PFSK-1 (cell line): ENCODE data around the gene NAALADL2.

ENCODE experiments used
- FOXP2 ChIP-seq: optimal IDR thresholded peaks from 2 replicates; pipeline ENCODE3; 2011; ENCODE audit warnings: borderline replicate concordance, control low read depth, inconsistent platforms; ENCODE audit not compliant: insufficient read depth; ENCODE audit errors: extremely low read length, extremely low read depth
- POLR2AphosphoS5 ChIP-seq: IDR thresholded peaks from 2 replicates; pipeline ENCODE4 v1.6.1; 2012; ENCODE audit warnings: low read depth, mild to moderate bottlenecking, control low read depth, low read length, moderate library complexity
- SIN3A ChIP-seq: IDR thresholded peaks from 2 replicates; pipeline ENCODE4 v1.6.1; 2012; ENCODE audit warnings: mild to moderate bottlenecking, low read length, moderate library complexity, borderline replicate concordance; ENCODE audit not compliant: insufficient read depth
- TAF1 ChIP-seq: IDR thresholded peaks from 2 replicates; pipeline ENCODE4 v1.6.1; 2012; ENCODE audit warnings: low read length, control low read depth, borderline replicate concordance; ENCODE audit not compliant: insufficient read depth
- TF ChIP-seq, protein P1 (sequence below), 2 experiments: IDR thresholded peaks; 2 replicates each; pipeline versions ENCODE4 v1.6.1 to v1.8.0; 2011 to 2012; ENCODE audit warnings: low read depth in 2 of 2, low read length in 2 of 2, control low read depth in 1 of 2, inconsistent platforms in 1 of 2, mild to moderate bottlenecking in 1 of 2, moderate library complexity in 1 of 2; ENCODE audit not compliant: insufficient read depth in 1 of 2

The NAALADL2 gene

GRCh38 chr3:175619369-175619768 is 760.2 kb downstream of the NAALADL2 start:
- TF ChIP-seq SIN3A: no peak
- no peak for TF ChIP-seq FOXP2
- TF ChIP-seq, protein P1, sequence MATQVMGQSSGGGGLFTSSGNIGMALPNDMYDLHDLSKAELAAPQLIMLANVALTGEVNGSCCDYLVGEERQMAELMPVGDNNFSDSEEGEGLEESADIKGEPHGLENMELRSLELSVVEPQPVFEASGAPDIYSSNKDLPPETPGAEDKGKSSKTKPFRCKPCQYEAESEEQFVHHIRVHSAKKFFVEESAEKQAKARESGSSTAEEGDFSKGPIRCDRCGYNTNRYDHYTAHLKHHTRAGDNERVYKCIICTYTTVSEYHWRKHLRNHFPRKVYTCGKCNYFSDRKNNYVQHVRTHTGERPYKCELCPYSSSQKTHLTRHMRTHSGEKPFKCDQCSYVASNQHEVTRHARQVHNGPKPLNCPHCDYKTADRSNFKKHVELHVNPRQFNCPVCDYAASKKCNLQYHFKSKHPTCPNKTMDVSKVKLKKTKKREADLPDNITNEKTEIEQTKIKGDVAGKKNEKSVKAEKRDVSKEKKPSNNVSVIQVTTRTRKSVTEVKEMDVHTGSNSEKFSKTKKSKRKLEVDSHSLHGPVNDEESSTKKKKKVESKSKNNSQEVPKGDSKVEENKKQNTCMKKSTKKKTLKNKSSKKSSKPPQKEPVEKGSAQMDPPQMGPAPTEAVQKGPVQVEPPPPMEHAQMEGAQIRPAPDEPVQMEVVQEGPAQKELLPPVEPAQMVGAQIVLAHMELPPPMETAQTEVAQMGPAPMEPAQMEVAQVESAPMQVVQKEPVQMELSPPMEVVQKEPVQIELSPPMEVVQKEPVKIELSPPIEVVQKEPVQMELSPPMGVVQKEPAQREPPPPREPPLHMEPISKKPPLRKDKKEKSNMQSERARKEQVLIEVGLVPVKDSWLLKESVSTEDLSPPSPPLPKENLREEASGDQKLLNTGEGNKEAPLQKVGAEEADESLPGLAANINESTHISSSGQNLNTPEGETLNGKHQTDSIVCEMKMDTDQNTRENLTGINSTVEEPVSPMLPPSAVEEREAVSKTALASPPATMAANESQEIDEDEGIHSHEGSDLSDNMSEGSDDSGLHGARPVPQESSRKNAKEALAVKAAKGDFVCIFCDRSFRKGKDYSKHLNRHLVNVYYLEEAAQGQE (IDR thresholded peaks at IDR 0.05; ENCODE audit: insufficient read depth in 1 of 2, low read depth in 2 of 2, low read length in 2 of 2): no peak
- TF ChIP-seq POLR2AphosphoS5: no peak
- no peak for TF ChIP-seq TAF1

DNA sequence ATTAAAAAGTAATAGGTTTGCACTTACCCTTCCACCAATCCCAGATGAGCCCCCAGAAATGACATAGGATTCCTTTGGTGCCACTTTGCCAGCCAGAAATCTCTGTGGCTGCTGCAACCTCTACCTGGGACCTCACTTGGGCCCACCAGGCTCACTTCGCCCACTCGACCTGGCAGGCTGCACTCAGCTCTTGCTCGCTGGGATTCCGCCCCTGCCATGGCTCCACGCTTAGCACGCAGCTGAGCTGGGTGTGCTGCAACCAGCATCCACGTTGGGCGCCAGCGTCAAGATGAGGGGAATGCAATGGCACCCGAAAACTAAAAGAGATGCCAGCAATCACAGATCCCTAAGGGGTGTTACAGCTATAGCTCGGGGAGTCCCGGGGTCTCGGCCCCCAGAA is 761.0 kb downstream of the NAALADL2 start:
- TF ChIP-seq FOXP2 (no peak), SIN3A (no peak), TAF1 (no peak), POLR2AphosphoS5 (no peak)
- TF ChIP-seq, protein P1 (IDR thresholded peaks at IDR 0.05; ENCODE audit: insufficient read depth in 1 of 2, low read depth in 2 of 2, low read length in 2 of 2): no peak

- no peak for TF ChIP-seq TAF1
- TF ChIP-seq, protein P1 (IDR thresholded peaks at IDR 0.05; ENCODE audit: insufficient read depth in 1 of 2, low read depth in 2 of 2, low read length in 2 of 2): no peak
- no peak for TF ChIP-seq FOXP2
- no peak for TF ChIP-seq POLR2AphosphoS5
- TF ChIP-seq SIN3A: no peak
These were observed 761.4 kb downstream of the NAALADL2 start for GRCh38 chr3:175620532-175620931.

GRCh38 chr3:175640958-175641357 is 781.8 kb downstream of the NAALADL2 start:
- TF ChIP-seq POLR2AphosphoS5 (no peak), FOXP2 (no peak), SIN3A (no peak), TAF1 (no peak)
- TF ChIP-seq, protein P1 (IDR thresholded peaks at IDR 0.05; ENCODE audit: insufficient read depth in 1 of 2, low read depth in 2 of 2, low read length in 2 of 2): no peak

DNA sequence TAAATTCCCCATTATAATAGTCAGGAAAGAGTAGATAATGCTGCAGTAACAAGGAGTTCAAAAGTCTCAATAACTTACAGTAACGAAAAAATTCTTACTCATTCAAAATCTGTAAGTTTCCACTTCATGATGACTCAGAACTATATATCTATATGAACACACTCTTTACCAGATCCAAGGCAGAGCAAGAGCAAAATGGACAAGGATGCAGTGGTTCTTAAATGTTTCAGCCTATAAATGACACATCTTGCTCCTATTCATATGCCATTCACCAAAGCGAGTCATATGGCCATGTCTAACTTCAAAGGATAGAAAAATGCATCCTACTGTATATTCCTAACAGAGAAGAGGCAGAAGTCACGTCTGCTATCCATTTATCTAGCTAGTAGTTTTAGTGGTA is 787.7 kb downstream of the NAALADL2 start:
- TF ChIP-seq FOXP2 (no peak), POLR2AphosphoS5 (no peak), TAF1 (no peak), SIN3A (no peak)
- TF ChIP-seq, protein P1 (IDR thresholded peaks at IDR 0.05; ENCODE audit: insufficient read depth in 1 of 2, low read depth in 2 of 2, low read length in 2 of 2): no peak
